ENCODE results near the gene CCND1.
"Not testable (repeated sequence)": the region's sequence is repeated elsewhere in the genome, so short reads cannot be mapped to it uniquely, and the experiment has no call there.

The CCND1 gene

DNA sequence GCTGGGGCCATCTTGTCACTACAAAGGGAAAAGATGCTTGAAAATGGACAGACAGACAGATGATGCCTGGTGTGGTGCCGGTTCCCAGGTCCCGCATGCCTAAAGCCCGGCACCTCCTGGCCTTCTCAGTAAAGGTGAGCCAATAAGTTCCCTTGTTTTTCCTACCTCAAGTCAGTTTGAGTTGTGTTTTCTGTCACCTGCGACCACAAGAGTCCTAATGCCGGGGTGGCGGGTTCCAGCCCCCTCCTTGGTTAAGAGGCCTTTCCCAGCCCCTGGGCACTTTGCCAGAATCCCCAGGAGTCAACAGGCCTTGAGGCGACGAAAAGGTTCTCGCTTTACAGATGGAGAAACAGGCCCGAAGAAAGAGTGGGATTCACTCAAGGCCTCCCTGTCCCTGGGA lies 53.8 kb downstream of the CCND1 start:
- no peak for DNase-seq

GRCh38 chr11:69695581-69695980 lies 54.6 kb downstream of the CCND1 start:
- DNase-seq, result no peak

DNA sequence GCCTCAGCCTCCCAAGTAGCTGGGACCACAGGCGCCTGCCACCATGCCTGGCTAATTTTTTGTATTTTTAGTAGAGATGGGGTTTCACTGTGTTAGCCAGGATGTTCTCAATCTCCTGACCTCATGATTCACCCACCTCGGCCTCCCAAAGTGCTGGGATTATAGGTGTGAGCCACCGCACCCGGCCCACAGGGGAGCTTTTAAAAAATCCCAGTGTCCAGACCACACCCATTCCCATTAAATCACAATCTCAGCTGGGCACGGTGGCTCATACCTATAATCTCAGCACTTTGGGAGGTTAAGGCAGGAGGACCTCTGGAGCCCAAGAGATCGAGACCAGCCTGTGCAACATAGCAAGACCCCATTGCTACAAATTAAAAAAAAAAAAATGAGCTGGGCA lies 55.0 kb downstream of the CCND1 start:
- not testable (repeated sequence) for DNase-seq

GRCh38 chr11:69696749-69697468 lies 56.0 kb downstream of the CCND1 start:
- peak; percentile 73 for DNase-seq

DNA sequence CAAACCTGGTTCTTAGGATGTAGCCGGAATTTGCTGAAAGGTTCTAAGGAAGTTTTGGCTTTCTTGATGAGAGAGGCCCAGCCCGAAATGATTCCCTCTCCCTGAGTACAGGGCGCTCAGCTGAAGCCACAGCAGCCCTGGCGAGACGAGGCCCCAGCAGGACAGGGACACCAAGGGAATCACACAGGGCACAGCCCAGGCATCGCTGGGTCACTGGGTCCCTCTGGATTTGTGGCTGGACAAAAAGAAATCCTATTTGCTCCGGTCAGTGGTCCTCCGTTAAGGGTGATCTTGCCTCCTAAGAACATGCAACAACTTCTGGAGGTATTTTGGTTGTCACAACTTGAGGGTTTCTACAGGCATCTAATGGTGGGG lies 56.5 kb downstream of the CCND1 start:
- no peak for DNase-seq

- no peak for DNase-seq
Measured at GRCh38 chr11:69697861-69698260, 56.9 kb downstream of the CCND1 start.

GRCh38 chr11:69698362-69698761 lies 57.4 kb downstream of the CCND1 start:
- no peak for DNase-seq

GRCh38 chr11:69699213-69699612 lies 58.3 kb downstream of the CCND1 start:
- DNase-seq, result peak; percentile 62

- peak; percentile 91 for DNase-seq
Measured at GRCh38 chr11:69700278-69701140, 59.6 kb downstream of the CCND1 start.

DNA sequence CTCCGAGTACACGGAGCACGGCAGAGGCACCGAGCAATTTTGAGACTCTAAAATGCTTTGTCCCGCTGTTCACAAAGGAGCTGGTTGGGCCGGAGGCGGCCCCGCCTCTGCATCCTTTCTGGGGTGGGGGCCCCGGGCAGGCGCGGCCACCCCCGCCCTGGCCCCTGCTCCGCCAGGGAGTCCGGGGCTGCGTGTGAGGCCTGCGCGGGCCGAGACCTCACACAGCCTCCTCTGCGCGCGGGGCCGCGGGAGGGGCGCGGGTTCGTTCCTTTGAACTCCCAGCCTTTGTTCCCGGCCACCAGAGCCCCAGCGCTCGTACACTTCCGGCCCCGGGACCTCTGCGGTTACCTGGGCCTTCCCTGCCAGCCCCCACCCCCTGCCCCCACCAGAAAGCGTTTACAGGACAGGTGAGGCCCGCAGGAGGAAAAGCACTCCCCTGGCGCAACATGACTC lies 61.3 kb downstream of the CCND1 start:
- DNase-seq, result peak; percentile 76

- DNase-seq, result peak; percentile 69
Measured at GRCh38 chr11:69702769-69703452, 62.0 kb downstream of the CCND1 start.

DNA sequence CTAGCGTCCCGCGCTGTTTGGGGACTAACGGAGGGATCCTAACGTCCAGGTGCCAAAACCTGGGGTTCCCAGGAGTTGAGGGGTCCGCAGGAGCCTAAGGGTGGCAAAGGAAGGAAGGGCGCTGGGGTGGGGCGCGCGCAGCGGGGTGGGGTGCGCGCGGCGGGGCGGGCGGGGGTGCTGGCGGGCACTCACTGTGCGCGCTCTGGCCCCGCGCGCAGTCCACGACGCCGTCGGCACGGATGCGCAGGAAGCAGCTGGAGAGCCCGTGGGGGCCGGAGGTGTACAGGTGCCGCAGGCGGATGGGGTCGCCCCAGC lies 62.5 kb downstream of the CCND1 start:
- peak; percentile 26 for DNase-seq
